ENCODE data around the gene TRDN.

TRDN gene

DNA sequence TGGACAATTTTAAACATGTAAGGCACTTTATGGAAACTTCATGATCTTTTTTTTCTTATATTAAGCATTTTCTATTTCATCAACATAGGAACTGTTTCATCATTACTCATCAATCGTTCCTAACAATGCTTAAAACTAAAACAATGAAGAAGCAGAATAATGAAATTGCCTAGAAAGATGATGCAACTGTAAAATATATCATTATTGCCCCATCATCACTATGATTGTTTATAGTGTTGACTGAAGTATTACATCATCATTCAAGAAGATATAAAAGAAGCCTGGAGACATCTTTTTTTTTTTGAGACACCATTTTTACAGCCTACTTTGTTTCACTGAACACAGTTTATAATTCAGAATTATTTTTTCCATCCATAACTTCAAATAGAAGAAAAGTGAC lies 147.2 kb downstream of the TRDN start (continued):
- TF ChIP-seq ZNF843 (tag by site-specific recombination; IDR thresholded peaks at IDR 0.05) (no peak), ZNF239 (tag by site-specific recombination; IDR thresholded peaks at IDR 0.05) (no peak), ZNF335 (tag by site-specific recombination; conservative IDR thresholded peaks at IDR 0.05) (0 out of 2 replicates have a peak, but pooled peaks have one; percentile 9), BCL11B (tag by site-specific recombination; IDR thresholded peaks at IDR 0.05; ENCODE audit: low read depth) (no peak), ZNF529 (tag by site-specific recombination; IDR thresholded peaks at IDR 0.05; ENCODE audit: insufficient replicate concordance) (no peak), MZF1 (tag by site-specific recombination; IDR thresholded peaks at IDR 0.05; ENCODE audit: borderline replicate concordance) (no peak), ZNF626 (tag by site-specific recombination; IDR thresholded peaks at IDR 0.05) (no peak), ZIC2 (tag by site-specific recombination; IDR thresholded peaks at IDR 0.05) (no peak)
- TF ChIP-seq, protein P1, sequence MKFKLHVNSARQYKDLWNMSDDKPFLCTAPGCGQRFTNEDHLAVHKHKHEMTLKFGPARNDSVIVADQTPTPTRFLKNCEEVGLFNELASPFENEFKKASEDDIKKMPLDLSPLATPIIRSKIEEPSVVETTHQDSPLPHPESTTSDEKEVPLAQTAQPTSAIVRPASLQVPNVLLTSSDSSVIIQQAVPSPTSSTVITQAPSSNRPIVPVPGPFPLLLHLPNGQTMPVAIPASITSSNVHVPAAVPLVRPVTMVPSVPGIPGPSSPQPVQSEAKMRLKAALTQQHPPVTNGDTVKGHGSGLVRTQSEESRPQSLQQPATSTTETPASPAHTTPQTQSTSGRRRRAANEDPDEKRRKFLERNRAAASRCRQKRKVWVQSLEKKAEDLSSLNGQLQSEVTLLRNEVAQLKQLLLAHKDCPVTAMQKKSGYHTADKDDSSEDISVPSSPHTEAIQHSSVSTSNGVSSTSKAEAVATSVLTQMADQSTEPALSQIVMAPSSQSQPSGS (tag by site-specific recombination; IDR thresholded peaks at IDR 0.05; ENCODE audit: low read depth): peak; percentile 81
- TF ChIP-seq, protein P2, sequence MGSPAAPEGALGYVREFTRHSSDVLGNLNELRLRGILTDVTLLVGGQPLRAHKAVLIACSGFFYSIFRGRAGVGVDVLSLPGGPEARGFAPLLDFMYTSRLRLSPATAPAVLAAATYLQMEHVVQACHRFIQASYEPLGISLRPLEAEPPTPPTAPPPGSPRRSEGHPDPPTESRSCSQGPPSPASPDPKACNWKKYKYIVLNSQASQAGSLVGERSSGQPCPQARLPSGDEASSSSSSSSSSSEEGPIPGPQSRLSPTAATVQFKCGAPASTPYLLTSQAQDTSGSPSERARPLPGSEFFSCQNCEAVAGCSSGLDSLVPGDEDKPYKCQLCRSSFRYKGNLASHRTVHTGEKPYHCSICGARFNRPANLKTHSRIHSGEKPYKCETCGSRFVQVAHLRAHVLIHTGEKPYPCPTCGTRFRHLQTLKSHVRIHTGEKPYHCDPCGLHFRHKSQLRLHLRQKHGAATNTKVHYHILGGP (tag by site-specific recombination; IDR thresholded peaks at IDR 0.05): peak; percentile 36; the same call in 1 of the 2 replicates
- TF ChIP-seq, protein P3, sequence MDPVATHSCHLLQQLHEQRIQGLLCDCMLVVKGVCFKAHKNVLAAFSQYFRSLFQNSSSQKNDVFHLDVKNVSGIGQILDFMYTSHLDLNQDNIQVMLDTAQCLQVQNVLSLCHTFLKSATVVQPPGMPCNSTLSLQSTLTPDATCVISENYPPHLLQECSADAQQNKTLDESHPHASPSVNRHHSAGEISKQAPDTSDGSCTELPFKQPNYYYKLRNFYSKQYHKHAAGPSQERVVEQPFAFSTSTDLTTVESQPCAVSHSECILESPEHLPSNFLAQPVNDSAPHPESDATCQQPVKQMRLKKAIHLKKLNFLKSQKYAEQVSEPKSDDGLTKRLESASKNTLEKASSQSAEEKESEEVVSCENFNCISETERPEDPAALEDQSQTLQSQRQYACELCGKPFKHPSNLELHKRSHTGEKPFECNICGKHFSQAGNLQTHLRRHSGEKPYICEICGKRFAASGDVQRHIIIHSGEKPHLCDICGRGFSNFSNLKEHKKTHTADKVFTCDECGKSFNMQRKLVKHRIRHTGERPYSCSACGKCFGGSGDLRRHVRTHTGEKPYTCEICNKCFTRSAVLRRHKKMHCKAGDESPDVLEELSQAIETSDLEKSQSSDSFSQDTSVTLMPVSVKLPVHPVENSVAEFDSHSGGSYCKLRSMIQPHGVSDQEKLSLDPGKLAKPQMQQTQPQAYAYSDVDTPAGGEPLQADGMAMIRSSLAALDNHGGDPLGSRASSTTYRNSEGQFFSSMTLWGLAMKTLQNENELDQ (tag by site-specific recombination; IDR thresholded peaks at IDR 0.05; ENCODE audit: low read depth): no peak
- TF ChIP-seq, protein P4, sequence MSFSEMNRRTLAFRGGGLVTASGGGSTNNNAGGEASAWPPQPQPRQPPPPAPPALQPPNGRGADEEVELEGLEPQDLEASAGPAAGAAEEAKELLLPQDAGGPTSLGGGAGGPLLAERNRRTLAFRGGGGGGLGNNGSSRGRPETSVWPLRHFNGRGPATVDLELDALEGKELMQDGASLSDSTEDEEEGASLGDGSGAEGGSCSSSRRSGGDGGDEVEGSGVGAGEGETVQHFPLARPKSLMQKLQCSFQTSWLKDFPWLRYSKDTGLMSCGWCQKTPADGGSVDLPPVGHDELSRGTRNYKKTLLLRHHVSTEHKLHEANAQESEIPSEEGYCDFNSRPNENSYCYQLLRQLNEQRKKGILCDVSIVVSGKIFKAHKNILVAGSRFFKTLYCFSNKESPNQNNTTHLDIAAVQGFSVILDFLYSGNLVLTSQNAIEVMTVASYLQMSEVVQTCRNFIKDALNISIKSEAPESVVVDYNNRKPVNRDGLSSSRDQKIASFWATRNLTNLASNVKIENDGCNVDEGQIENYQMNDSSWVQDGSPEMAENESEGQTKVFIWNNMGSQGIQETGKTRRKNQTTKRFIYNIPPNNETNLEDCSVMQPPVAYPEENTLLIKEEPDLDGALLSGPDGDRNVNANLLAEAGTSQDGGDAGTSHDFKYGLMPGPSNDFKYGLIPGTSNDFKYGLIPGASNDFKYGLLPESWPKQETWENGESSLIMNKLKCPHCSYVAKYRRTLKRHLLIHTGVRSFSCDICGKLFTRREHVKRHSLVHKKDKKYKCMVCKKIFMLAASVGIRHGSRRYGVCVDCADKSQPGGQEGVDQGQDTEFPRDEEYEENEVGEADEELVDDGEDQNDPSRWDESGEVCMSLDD (tag by site-specific recombination; IDR thresholded peaks at IDR 0.05): no peak

DNA sequence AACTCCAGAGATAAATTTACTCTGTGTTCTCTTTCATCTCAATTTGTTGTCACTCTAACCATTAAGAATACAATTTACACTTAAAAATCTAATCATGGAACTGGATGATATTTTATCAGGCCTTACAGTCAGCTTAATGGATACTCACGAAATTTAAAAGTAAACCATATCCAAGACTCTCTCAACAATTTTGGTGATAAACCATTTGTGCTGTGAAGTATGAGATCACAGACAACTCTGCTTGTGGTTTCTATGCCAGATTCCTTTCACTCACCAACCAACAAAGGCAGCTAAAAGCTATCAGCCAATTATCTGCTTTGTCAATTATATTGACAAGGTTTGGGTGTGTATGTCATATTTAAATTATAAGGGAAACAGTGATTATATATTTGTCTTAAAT lies 155.8 kb downstream of the TRDN start:
- Histone ChIP-seq H3K9me3 (ENCODE audit: control insufficient read depth, insufficient read depth, low read depth, low read length) (no peaks in the 10 kb centered on the region), H3K4me3 (ENCODE audit: low read depth, low read length) (no peak overlapping the region), H3K27ac (ENCODE audit: extremely low read depth, low read depth, low read length) (no peak overlapping the region), H3K36me3 (ENCODE audit: control insufficient read depth in 2 of 2, insufficient read depth in 1 of 2, low read length in 2 of 2) (no peaks in the 10 kb centered on the region), H3K4me1 (ENCODE audit: control insufficient read depth, insufficient read depth, low read length) (no peaks in the 10 kb centered on the region)
- POLR2A ChIA-PET: no interaction called here
- CTCF ChIA-PET: no interaction called here
- no peak for TF ChIP-seq ZNF404 (tag by site-specific recombination; IDR thresholded peaks at IDR 0.05)
- no peak for TF ChIP-seq ZNF16 (tag by site-specific recombination; IDR thresholded peaks at IDR 0.05; ENCODE audit: low read depth)
- TF ChIP-seq, protein P5, sequence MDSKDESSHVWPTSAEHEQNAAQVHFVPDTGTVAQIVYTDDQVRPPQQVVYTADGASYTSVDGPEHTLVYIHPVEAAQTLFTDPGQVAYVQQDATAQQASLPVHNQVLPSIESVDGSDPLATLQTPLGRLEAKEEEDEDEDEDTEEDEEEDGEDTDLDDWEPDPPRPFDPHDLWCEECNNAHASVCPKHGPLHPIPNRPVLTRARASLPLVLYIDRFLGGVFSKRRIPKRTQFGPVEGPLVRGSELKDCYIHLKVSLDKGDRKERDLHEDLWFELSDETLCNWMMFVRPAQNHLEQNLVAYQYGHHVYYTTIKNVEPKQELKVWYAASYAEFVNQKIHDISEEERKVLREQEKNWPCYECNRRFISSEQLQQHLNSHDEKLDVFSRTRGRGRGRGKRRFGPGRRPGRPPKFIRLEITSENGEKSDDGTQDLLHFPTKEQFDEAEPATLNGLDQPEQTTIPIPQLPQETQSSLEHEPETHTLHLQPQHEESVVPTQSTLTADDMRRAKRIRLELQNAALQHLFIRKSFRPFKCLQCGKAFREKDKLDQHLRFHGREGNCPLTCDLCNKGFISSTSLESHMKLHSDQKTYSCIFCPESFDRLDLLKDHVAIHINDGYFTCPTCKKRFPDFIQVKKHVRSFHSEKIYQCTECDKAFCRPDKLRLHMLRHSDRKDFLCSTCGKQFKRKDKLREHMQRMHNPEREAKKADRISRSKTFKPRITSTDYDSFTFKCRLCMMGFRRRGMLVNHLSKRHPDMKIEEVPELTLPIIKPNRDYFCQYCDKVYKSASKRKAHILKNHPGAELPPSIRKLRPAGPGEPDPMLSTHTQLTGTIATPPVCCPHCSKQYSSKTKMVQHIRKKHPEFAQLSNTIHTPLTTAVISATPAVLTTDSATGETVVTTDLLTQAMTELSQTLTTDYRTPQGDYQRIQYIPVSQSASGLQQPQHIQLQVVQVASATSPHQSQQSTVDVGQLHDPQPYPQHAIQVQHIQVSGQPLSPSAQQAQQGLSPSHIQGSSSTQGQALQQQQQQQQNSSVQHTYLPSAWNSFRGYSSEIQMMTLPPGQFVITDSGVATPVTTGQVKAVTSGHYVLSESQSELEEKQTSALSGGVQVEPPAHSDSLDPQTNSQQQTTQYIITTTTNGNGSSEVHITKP (tag by site-specific recombination; IDR thresholded peaks at IDR 0.05): no peak
- no peak for TF ChIP-seq ZSCAN16 (tag by site-specific recombination; IDR thresholded peaks at IDR 0.05)
- no peak for TF ChIP-seq ZNF274 (IDR thresholded peaks at IDR 0.05; ENCODE audit: low read length)
- no peak for TF ChIP-seq ZNF274 (tag by site-specific recombination; IDR thresholded peaks at IDR 0.05; ENCODE audit: borderline replicate concordance)
- TF ChIP-seq, protein P6, sequence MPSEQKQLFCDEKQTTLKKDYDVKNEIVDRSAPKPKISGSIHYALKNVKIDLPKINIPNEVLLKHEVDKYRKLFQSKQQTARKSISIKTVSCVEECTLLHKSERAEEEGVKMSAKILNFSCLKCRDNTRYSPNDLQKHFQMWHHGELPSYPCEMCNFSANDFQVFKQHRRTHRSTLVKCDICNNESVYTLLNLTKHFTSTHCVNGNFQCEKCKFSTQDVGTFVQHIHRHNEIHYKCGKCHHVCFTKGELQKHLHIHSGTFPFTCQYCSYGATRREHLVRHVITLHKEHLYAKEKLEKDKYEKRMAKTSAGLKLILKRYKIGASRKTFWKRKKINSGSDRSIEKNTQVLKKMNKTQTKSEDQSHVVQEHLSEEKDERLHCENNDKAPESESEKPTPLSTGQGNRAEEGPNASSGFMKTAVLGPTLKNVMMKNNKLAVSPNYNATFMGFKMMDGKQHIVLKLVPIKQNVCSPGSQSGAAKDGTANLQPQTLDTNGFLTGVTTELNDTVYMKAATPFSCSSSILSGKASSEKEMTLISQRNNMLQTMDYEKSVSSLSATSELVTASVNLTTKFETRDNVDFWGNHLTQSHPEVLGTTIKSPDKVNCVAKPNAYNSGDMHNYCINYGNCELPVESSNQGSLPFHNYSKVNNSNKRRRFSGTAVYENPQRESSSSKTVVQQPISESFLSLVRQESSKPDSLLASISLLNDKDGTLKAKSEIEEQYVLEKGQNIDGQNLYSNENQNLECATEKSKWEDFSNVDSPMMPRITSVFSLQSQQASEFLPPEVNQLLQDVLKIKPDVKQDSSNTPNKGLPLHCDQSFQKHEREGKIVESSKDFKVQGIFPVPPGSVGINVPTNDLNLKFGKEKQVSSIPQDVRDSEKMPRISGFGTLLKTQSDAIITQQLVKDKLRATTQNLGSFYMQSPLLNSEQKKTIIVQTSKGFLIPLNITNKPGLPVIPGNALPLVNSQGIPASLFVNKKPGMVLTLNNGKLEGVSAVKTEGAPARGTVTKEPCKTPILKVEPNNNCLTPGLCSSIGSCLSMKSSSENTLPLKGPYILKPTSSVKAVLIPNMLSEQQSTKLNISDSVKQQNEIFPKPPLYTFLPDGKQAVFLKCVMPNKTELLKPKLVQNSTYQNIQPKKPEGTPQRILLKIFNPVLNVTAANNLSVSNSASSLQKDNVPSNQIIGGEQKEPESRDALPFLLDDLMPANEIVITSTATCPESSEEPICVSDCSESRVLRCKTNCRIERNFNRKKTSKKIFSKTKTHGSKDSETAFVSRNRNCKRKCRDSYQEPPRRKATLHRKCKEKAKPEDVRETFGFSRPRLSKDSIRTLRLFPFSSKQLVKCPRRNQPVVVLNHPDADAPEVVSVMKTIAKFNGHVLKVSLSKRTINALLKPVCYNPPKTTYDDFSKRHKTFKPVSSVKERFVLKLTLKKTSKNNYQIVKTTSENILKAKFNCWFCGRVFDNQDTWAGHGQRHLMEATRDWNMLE (tag by site-specific recombination; conservative IDR thresholded peaks at IDR 0.05; ENCODE audit: low read depth): no peak
- TF ChIP-seq, protein P7, sequence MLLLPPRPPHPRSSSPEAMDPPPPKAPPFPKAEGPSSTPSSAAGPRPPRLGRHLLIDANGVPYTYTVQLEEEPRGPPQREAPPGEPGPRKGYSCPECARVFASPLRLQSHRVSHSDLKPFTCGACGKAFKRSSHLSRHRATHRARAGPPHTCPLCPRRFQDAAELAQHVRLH (tag by site-specific recombination; IDR thresholded peaks at IDR 0.05): no peak

All from HEK293 (cell line).